Cardiac muscle cell (in vitro differentiated cells and primary cell): ENCODE data around the gene CPLANE2. TPM values are rescaled to one million over a fixed set of nuclear protein-coding genes. Genes with fewer than 3 reads are reported as not detected.
A peak's percentile ranks its signal among the peaks of the same experiment; 100 is the strongest.

Source experiments
- DNase-seq, 2 donors: peaks; one replicate each; pipeline versions ENCODE4 v3.0.0 to v3.0.0-alpha.2; 2010 to 2017; ENCODE audit warnings: low read depth in 1 of 2, low spot score in 1 of 2
- H3K27ac ChIP-seq: fragments of 200-600 bp; sonication (generic); 2 replicates; pipeline ENCODE4 v1.5.1; 2016
- H3K27me3 ChIP-seq: fragments of 200-600 bp; sonication (generic); 2 replicates; pipeline ENCODE4 v1.6.0; 2016; ENCODE audit warnings: control low read depth
- H3K36me3 ChIP-seq: fragments of 200-600 bp; sonication (generic); 2 replicates; pipeline ENCODE4 v1.5.1; 2016; ENCODE audit warnings: control low read depth
- H3K4me1 ChIP-seq: fragments of 200-600 bp; sonication (generic); 2 replicates; pipeline ENCODE4 v1.8.1; 2017; ENCODE audit warnings: low read depth, mild to moderate bottlenecking, mixed run types
- H3K4me3 ChIP-seq: fragments of 200-600 bp; sonication (generic); 2 replicates; pipeline ENCODE4 v1.5.1; 2016; ENCODE audit warnings: mild to moderate bottlenecking
- H3K9me3 ChIP-seq: fragments of 200-600 bp; sonication (generic); 2 replicates; pipeline ENCODE4 v1.5.1; 2017; ENCODE audit warnings: low read depth, mild to moderate bottlenecking, control low read depth
- polyA plus RNA-seq: library from polyadenylated mRNA; unstranded; fragments of >200 nt; fragmentation: Nextera tagmentation; extraction: Ambion mirVana; gene quantifications from 2 replicates; pipeline ENCODE4 v1.2.1, GENCODE V29; 2016
- total RNA-seq: library from RNA; depleted of rRNA; stranded (reverse); fragments of >200 nt; gene quantifications from 2 replicates; pipeline ENCODE4 v1.2.3, GENCODE V29; 2016
- TF ChIP-seq, protein P1 (sequence below): IDR thresholded peaks from 2 replicates; pipeline ENCODE4 v1.5.1; 2012; ENCODE audit warnings: low read depth, mild to moderate bottlenecking, low read length

The CPLANE2 gene
- total and polyA plus RNA-seq, 2 experiments from 2014 or later: 9.1 to 26.5 TPM

DNA sequence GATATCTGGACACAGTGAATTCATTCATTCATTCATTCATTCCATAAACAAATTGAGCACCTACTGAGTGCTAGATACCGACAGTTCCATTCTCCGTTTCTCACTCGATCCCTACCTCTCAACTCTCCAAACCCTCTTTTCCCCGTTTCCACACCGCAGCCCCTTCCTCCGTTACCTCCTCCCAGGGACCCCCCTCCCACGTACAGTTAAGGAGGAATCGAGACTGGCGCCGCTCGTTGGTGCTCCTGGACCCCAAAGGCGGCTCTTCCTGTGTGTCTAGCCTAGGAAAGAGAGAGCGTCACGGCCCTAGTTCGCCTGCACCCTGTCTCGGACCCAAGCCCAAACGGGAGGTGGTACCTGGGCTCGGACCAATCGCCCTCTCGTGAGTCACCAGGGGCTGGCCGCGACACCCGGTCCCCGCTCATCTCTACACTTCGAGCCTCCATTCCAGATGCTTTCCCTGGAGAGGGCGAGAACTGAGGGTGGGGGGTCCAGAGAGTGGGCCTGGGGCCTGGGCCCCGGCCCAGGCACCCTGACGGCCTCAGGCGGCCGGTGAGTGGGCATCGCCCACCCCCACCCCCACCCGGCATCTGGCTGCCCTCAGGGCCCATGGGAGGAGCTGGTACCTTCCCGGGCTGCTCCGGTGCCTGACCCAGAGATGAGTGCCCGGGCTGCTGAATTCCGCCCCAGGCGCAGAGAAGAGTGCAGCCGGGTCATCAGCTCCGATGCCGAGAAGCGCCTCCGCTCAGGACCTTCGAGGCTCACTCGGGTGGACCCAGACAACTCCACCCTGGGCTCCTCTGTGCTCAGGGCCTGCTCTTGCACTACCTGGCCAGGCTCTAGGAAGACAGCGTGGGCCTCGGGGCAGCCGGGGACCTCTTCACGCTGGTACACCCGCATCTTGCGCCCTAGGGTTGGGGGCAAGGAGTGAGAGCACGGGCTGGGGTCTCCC lies 29.4 kb downstream of the CPLANE2 start:
- peak overlapping the region; percentile 31 for H3K4me3 ChIP-seq
- peaks cover 7% of the 10 kb centered on the region for H3K4me1 ChIP-seq
- H3K27me3 ChIP-seq: no peaks in the 10 kb centered on the region
- peak in 1 of 2 donors; percentile 25 for DNase-seq
- TF ChIP-seq, protein P1, sequence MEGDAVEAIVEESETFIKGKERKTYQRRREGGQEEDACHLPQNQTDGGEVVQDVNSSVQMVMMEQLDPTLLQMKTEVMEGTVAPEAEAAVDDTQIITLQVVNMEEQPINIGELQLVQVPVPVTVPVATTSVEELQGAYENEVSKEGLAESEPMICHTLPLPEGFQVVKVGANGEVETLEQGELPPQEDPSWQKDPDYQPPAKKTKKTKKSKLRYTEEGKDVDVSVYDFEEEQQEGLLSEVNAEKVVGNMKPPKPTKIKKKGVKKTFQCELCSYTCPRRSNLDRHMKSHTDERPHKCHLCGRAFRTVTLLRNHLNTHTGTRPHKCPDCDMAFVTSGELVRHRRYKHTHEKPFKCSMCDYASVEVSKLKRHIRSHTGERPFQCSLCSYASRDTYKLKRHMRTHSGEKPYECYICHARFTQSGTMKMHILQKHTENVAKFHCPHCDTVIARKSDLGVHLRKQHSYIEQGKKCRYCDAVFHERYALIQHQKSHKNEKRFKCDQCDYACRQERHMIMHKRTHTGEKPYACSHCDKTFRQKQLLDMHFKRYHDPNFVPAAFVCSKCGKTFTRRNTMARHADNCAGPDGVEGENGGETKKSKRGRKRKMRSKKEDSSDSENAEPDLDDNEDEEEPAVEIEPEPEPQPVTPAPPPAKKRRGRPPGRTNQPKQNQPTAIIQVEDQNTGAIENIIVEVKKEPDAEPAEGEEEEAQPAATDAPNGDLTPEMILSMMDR: no peak
- H3K9me3 ChIP-seq: no peaks in the 10 kb centered on the region
- H3K36me3 ChIP-seq: no peaks in the 10 kb centered on the region
- H3K27ac ChIP-seq: peak overlapping the region; percentile 32

DNA sequence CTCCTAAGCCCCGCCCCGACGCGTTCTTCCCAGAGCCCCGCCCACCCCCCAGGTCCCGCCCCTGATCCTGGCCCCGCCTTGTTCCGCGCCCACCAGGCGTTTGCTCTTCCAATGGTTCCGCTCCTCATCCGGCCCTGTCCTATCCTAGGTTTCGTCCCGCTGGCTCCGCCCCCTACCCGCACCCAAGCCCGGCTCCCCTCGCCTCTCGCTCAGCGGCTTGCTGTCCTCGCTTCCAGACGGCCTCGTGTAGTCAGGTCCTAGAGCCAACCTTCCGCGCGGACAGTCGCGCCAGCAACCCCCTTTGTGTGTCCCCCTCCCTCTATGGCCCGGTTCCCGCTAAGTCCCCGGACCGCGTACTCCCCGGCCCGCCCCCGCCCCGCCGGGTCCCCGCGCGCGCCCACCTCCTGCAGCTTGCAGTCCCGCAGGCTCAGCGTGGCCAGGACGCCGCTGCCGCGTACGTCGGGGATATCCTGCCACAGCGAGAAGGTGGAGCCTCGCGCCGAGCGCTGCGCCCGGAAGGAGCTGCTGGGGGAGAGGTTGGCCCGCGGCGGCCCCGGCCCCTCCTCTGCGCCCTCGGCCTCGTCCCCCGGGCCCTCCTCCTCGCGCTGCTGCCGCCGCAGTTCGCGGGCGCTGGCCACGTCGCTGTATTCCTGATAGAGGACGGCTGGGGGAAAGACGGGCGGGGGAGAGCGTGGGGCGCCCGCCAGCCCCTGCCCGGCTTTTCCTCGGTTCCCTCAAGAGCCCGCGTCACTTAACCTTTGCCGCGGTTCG lies 30.3 kb downstream of the CPLANE2 start:
- H3K27me3 ChIP-seq: no peaks in the 10 kb centered on the region

DNA sequence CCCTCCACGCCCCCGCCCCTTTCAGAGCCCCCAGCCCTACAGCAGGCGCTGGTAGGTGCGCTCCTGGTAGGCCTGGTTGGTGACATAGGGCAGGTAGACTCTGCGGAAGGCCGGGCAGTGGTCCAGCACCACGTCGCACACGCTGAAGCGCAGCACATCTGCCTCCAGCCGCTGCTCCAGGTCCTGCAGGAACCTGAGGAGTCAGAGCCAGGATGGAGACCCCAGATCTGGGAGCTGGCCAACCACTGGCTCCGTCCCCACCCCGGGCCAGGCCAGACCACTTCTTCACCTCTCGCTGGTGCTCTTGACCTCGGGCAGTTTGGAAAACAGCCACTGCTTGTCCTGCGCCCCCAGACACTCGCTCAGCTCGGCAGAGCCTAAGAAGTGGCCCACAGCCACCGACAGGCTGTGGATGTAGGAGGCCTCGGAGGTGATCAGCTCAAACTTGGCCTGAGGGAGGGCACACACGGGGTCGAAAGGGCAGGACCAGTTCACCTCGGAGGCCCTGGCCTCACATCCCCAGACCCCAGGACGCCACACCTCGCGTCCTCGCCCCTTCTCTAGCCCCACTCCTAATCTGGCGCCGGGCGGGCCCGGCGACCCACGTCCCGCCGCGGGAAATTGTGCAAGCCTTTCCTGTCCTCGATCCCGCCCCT lies 31.0 kb downstream of the CPLANE2 start:
- no peaks in the 10 kb centered on the region for H3K36me3 ChIP-seq
- no peak overlapping the region for H3K27ac ChIP-seq
- peaks cover 9% of the 10 kb centered on the region for H3K4me1 ChIP-seq
- no peaks in the 10 kb centered on the region for H3K9me3 ChIP-seq
- DNase-seq: no peak
- no peak overlapping the region for H3K4me3 ChIP-seq
- no peaks in the 10 kb centered on the region for H3K27me3 ChIP-seq
- TF ChIP-seq, protein P1: no peak

More for the DNA sequence above, 30.3 kb downstream of the CPLANE2 start:
- Histone ChIP-seq H3K4me1 (peaks cover 9% of the 10 kb centered on the region), H3K27ac (peak overlapping the region; percentile 32), H3K4me3 (peak overlapping the region; percentile 31), H3K9me3 (no peaks in the 10 kb centered on the region), H3K36me3 (no peaks in the 10 kb centered on the region)
- peak; percentile 98 to 99 for DNase-seq
- TF ChIP-seq, protein P1: no peak

DNA sequence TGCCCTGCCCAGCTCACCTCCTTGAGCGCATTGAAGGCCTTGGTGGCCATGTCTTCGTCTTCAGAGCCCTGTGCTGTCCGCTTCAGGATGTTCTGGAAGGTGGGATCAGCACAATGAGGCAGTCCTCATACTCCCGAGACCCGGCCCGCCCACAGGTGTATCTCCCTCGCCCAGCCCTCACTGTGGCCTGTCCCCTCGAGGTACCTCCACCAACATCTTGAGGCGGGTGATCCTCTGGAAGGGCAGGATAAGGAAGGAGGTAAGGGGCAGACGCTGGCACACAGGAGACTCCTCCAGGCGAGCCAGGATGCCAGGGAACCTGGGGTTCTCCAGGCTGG lies 31.7 kb downstream of the CPLANE2 start:
- no peaks in the 10 kb centered on the region for H3K9me3 ChIP-seq
- H3K4me1 ChIP-seq: peaks cover 9% of the 10 kb centered on the region
- H3K36me3 ChIP-seq: no peaks in the 10 kb centered on the region
- no peak overlapping the region for H3K4me3 ChIP-seq
- TF ChIP-seq, protein P1: no peak
- no peak overlapping the region for H3K27ac ChIP-seq
- no peak for DNase-seq
- no peaks in the 10 kb centered on the region for H3K27me3 ChIP-seq

DNA sequence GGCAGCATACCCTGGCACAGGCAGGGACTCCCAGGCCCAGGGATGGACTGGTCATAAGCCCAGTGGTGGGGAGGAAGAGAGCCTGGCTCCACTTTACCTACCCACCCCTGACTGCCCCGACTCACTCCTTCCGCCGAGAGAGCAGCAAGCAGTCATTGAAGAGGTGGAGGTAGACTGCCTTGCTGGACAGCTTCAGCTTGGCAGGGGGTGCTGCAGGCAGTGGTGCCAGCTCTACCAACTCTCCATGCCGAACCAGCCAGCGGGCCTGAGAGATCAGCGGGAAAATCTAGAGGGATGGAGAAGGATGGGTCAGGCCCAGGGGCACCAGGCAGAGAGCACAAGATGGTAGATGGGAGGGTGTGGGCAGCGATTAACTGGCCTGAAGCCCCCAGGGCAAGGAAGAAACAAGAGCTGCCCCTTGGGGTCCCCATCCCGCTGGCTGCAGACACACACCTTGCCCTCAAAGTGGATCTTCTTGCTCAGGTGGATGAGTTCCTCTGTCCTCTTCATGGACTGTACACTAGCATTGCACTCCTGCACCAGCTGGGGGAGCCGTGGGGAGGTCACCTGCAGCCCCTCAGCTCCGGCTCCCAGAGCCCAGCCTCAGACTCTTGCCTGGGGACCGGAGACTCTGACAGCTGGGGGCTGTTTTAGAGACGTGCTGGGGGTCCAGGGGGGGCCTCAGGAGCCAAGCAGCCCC lies 32.2 kb downstream of the CPLANE2 start:
- Histone ChIP-seq H3K27me3 (no peaks in the 10 kb centered on the region), H3K27ac (no peak overlapping the region), H3K4me3 (no peak overlapping the region), H3K9me3 (no peaks in the 10 kb centered on the region), H3K36me3 (no peaks in the 10 kb centered on the region), H3K4me1 (peaks cover 9% of the 10 kb centered on the region)
- TF ChIP-seq, protein P1: peak; percentile 36
- peak in 1 of 2 donors; percentile 71 for DNase-seq
